Spleen (tissue), 7 donors: ENCODE data around the gene OR2T12.

Experiments
- POLR2AphosphoS5 ChIP-seq, 3 donors: sonication (generic); formaldehyde crosslinking; IDR thresholded peaks; one replicate each; pipeline ENCODE4 v1.5.1; 2017; ENCODE audit warnings: antibody characterized with exemption in 3 of 3
- TF ChIP-seq, protein P1 (sequence below), 11 experiments: fragments of 200-600 bp in 7 of 11; fragments of 450-650 bp in 4 of 11; sonication (generic) in 4 of 11; IDR thresholded peaks in 8 of 11; conservative IDR thresholded peaks in 3 of 11; 1 replicate in 7 of 11; 2 replicates in 4 of 11; pipeline versions ENCODE4 v1.4.0 to v1.8.0; 2016 to 2021; ENCODE audit warnings: antibody characterized with exemption in 11 of 11, inconsistent platforms in 4 of 11, mild to moderate bottlenecking in 1 of 11
- donor health status: DM: no; HTN: no; CAD: no; lungs with moderate emphysema.
- donor health status: DM: no; HTN: no; CAD: no.
- donor health status: DM: no; HTN: no; CAD: no.

GRCh38 chr1:248288391-248288790, 14.8 kb downstream of the OR2T12 start:
- TF ChIP-seq, protein P1, sequence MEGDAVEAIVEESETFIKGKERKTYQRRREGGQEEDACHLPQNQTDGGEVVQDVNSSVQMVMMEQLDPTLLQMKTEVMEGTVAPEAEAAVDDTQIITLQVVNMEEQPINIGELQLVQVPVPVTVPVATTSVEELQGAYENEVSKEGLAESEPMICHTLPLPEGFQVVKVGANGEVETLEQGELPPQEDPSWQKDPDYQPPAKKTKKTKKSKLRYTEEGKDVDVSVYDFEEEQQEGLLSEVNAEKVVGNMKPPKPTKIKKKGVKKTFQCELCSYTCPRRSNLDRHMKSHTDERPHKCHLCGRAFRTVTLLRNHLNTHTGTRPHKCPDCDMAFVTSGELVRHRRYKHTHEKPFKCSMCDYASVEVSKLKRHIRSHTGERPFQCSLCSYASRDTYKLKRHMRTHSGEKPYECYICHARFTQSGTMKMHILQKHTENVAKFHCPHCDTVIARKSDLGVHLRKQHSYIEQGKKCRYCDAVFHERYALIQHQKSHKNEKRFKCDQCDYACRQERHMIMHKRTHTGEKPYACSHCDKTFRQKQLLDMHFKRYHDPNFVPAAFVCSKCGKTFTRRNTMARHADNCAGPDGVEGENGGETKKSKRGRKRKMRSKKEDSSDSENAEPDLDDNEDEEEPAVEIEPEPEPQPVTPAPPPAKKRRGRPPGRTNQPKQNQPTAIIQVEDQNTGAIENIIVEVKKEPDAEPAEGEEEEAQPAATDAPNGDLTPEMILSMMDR (IDR thresholded peaks at IDR 0.05 in 8 of 11, conservative IDR thresholded peaks at IDR 0.05 in 3 of 11): no peak
- TF ChIP-seq POLR2AphosphoS5 (IDR thresholded peaks at IDR 0.05): no peak
